Measurements from ENCODE around the gene CABP2.
"Not testable (repeated sequence)": the region's sequence is repeated elsewhere in the genome, so short reads cannot be mapped to it uniquely, and the experiment has no call there.

Gene CABP2

GRCh38 chr11:67496113-67496512 is 27.1 kb downstream of the CABP2 start:
- DNase-seq (ENCODE audit: low spot score in 2 of 2) (no peak), ATAC-seq (no peak)
- H3K27ac Mint-ChIP-seq: peak overlapping the region; percentile 74
- peaks cover 16% of the 10 kb centered on the region for H3K4me1 Mint-ChIP-seq
- H3K4me3 Mint-ChIP-seq: no peak overlapping the region
- H3K36me3 Mint-ChIP-seq: peaks cover 99% of the 10 kb centered on the region
- no peaks in the 10 kb centered on the region for H3K9me3 Mint-ChIP-seq

GRCh38 chr11:67495234-67496005 is 27.8 kb downstream of the CABP2 start:
- Mint-ChIP-seq H3K4me3 (no peak overlapping the region), H3K27ac (peak overlapping the region; percentile 74), H3K9me3 (no peaks in the 10 kb centered on the region), H3K36me3 (peaks cover 99% of the 10 kb centered on the region), H3K4me1 (peaks cover 15% of the 10 kb centered on the region)
- ATAC-seq (no peak), DNase-seq (ENCODE audit: low spot score in 2 of 2) (no peak)

GRCh38 chr11:67494371-67495233 is 28.6 kb downstream of the CABP2 start:
- ATAC-seq: no peak
- Mint-ChIP-seq H3K36me3 (peaks cover 99% of the 10 kb centered on the region), H3K4me3 (no peak overlapping the region), H3K27ac (no peak overlapping the region), H3K9me3 (no peaks in the 10 kb centered on the region), H3K4me1 (peaks cover 23% of the 10 kb centered on the region)
- DNase-seq (ENCODE audit: low spot score in 2 of 2): no peak

GRCh38 chr11:67493548-67494370 is 29.5 kb downstream of the CABP2 start:
- Mint-ChIP-seq H3K27ac (peak overlapping the region; percentile 52), H3K9me3 (no peaks in the 10 kb centered on the region), H3K36me3 (peaks cover 99% of the 10 kb centered on the region), H3K4me1 (peaks cover 30% of the 10 kb centered on the region), H3K4me3 (no peak overlapping the region)
- no peak for DNase-seq (ENCODE audit: low spot score in 2 of 2)
- no peak for ATAC-seq

GRCh38 chr11:67492801-67493547 is 30.3 kb downstream of the CABP2 start:
- H3K36me3 Mint-ChIP-seq: peaks cover 99% of the 10 kb centered on the region
- peak; percentile 8 for ATAC-seq
- H3K4me1 Mint-ChIP-seq: peaks cover 38% of the 10 kb centered on the region
- no peak for DNase-seq (ENCODE audit: low spot score in 2 of 2)
- no peaks in the 10 kb centered on the region for H3K9me3 Mint-ChIP-seq
- no peak overlapping the region for H3K4me3 Mint-ChIP-seq
- H3K27ac Mint-ChIP-seq: peak overlapping the region; percentile 52

- Mint-ChIP-seq H3K27ac (peak overlapping the region; percentile 52), H3K4me3 (no peak overlapping the region), H3K4me1 (peaks cover 46% of the 10 kb centered on the region), H3K9me3 (peaks cover 2% of the 10 kb centered on the region), H3K36me3 (peaks cover 99% of the 10 kb centered on the region)
- no peak for DNase-seq (ENCODE audit: low spot score in 2 of 2)
- no peak for ATAC-seq
Measured at GRCh38 chr11:67492069-67492727, 31.0 kb downstream of the CABP2 start.

GRCh38 chr11:67491276-67492068 is 31.8 kb downstream of the CABP2 start:
- DNase-seq (ENCODE audit: low spot score in 2 of 2) (no peak), ATAC-seq (no peak)
- Mint-ChIP-seq H3K4me3 (no peak overlapping the region), H3K4me1 (peaks cover 53% of the 10 kb centered on the region), H3K27ac (peak overlapping the region; percentile 97), H3K9me3 (peaks cover 2% of the 10 kb centered on the region), H3K36me3 (peaks cover 99% of the 10 kb centered on the region)

- Mint-ChIP-seq H3K4me3 (no peak overlapping the region), H3K27ac (peak overlapping the region; percentile 97), H3K36me3 (peaks cover 99% of the 10 kb centered on the region), H3K4me1 (peaks cover 56% of the 10 kb centered on the region), H3K9me3 (peaks cover 2% of the 10 kb centered on the region)
- DNase-seq (ENCODE audit: low spot score in 2 of 2) (no peak), ATAC-seq (no peak)
Measured at GRCh38 chr11:67490727-67491065, 32.5 kb downstream of the CABP2 start.

GRCh38 chr11:67489885-67490726 is 33.1 kb downstream of the CABP2 start:
- DNase-seq (ENCODE audit: low spot score in 2 of 2) (no peak), ATAC-seq (no peak)
- H3K27ac Mint-ChIP-seq: peak overlapping the region; percentile 97
- H3K4me3 Mint-ChIP-seq: peak overlapping the region; percentile 32
- H3K4me1 Mint-ChIP-seq: peaks cover 57% of the 10 kb centered on the region
- peaks cover 2% of the 10 kb centered on the region for H3K9me3 Mint-ChIP-seq
- H3K36me3 Mint-ChIP-seq: peaks cover 97% of the 10 kb centered on the region

GRCh38 chr11:67489203-67489884 is 33.9 kb downstream of the CABP2 start:
- Mint-ChIP-seq H3K9me3 (peaks cover 2% of the 10 kb centered on the region), H3K27ac (peak overlapping the region; percentile 97), H3K4me3 (peak overlapping the region; percentile 98), H3K36me3 (peaks cover 97% of the 10 kb centered on the region), H3K4me1 (peaks cover 64% of the 10 kb centered on the region)
- DNase-seq (ENCODE audit: low spot score in 2 of 2): no peak
- ATAC-seq: no peak

GRCh38 chr11:67486481-67487195 is 36.6 kb downstream of the CABP2 start:
- Mint-ChIP-seq H3K4me3 (peak overlapping the region; percentile 98), H3K9me3 (peaks cover 2% of the 10 kb centered on the region), H3K27ac (peak overlapping the region; percentile 97), H3K4me1 (peaks cover 86% of the 10 kb centered on the region), H3K36me3 (peaks cover 88% of the 10 kb centered on the region)
- ATAC-seq (peak; percentile 3), DNase-seq (ENCODE audit: low spot score in 2 of 2) (peak; percentile 57 to 89)

GRCh38 chr11:67485873-67486361 is 37.3 kb downstream of the CABP2 start:
- H3K36me3 Mint-ChIP-seq: peaks cover 81% of the 10 kb centered on the region
- peak in 1 of 2 donors; percentile 86 for DNase-seq (ENCODE audit: low spot score in 2 of 2)
- H3K27ac Mint-ChIP-seq: peak overlapping the region; percentile 97
- ATAC-seq: peak; percentile 2
- H3K4me1 Mint-ChIP-seq: peaks cover 83% of the 10 kb centered on the region
- peak overlapping the region; percentile 98 for H3K4me3 Mint-ChIP-seq
- H3K9me3 Mint-ChIP-seq: not testable (repeated sequence)
